MCF 10A (cell line): Measurements from ENCODE around the gene RPUSD2. TPM values are rescaled to one million over a fixed set of nuclear protein-coding genes. Genes with fewer than 3 reads are reported as not detected.

ENCODE experiments used
- BruUV-seq: library from RNA; stranded (reverse); fragments of 400-500 nt; replicated peaks from 2 replicates; lab custom pipeline; 2021; lab: Mats Ljungman, UMichigan
- CTCF ChIA-PET: fragments of 300-600 bp; sonication (Branson Sonifier 250); formaldehyde crosslinking; extraction: SDS; loops from one replicate; lab custom pipeline; 2021; ENCODE audit warnings: antibody characterized with exemption, inconsistent platforms; lab: Yijun Ruan, JAX
- POLR2A ChIA-PET: fragments of 300-600, 350-650 bp; sonication (Branson Sonifier 250); formaldehyde crosslinking; extraction: SDS; loops from one replicate; lab custom pipeline; 2020; ENCODE audit warnings: antibody characterized with exemption, inconsistent platforms; lab: Yijun Ruan, JAX
- DNase-seq: peaks from one replicate; pipeline ENCODE4 v3.0.0-alpha.2; 2018; ENCODE audit not compliant: unreplicated experiment
- H3K27ac Mint-ChIP-seq: one replicate; pipeline ENCODE4 v1.8.0; 2022; ENCODE audit warnings: mild to moderate bottlenecking, low read depth, mixed read lengths; ENCODE audit not compliant: unreplicated experiment
- H3K27me3 Mint-ChIP-seq: one replicate; pipeline ENCODE4 v1.8.0; 2022; ENCODE audit warnings: mixed read lengths; ENCODE audit not compliant: insufficient read depth, unreplicated experiment
- H3K36me3 Mint-ChIP-seq: one replicate; pipeline ENCODE4 v1.8.0; 2022; ENCODE audit warnings: mild to moderate bottlenecking, moderate library complexity, mixed read lengths; ENCODE audit not compliant: insufficient read depth, unreplicated experiment
- H3K4me1 Mint-ChIP-seq: one replicate; pipeline ENCODE4 v1.8.0; 2022; ENCODE audit warnings: mixed read lengths; ENCODE audit not compliant: insufficient read depth, unreplicated experiment
- H3K4me3 Mint-ChIP-seq: one replicate; pipeline ENCODE4 v1.8.0; 2022; ENCODE audit warnings: mild to moderate bottlenecking, moderate library complexity, mixed read lengths; ENCODE audit not compliant: unreplicated experiment
- H3K9me3 Mint-ChIP-seq: one replicate; pipeline ENCODE4 v1.8.0; 2022; ENCODE audit warnings: mixed read lengths; ENCODE audit not compliant: unreplicated experiment
- CTCF ChIP-seq: fragments of 200-600 bp; IDR thresholded peaks from one replicate; pipeline ENCODE4 v1.8.0; 2022; ENCODE audit warnings: antibody characterized with exemption, mild to moderate bottlenecking; ENCODE audit not compliant: unreplicated experiment
- intact Hi-C: fragments of 100-400 bp; cut with micrococcal nuclease; formaldehyde crosslinking; loops from 2 replicates; pipeline ENCODE4 v1.14.1; 2022
- total RNA-seq: library from RNA; stranded (reverse); gene quantifications from 2 replicates; pipeline ENCODE4 v1.2.3, GENCODE V29; 2022

The RPUSD2 gene
- total RNA-seq, 1 experiment from 2014 or later: 13.4 TPM

GRCh38 chr15:40533763-40534364 lies 35.2 kb upstream of the RPUSD2 start:
- Mint-ChIP-seq H3K36me3 (peaks cover 11% of the 10 kb centered on the region), H3K27ac (no peak overlapping the region), H3K4me3 (no peak overlapping the region), H3K27me3 (no peaks in the 10 kb centered on the region), H3K9me3 (no peaks in the 10 kb centered on the region), H3K4me1 (no peaks in the 10 kb centered on the region)
- no peak for TF ChIP-seq CTCF
- no peak for DNase-seq
- BruUV-seq: no TSS peak
- CTCF ChIA-PET: no interaction called here
- intact Hi-C loops: no loop called here
- POLR2A ChIA-PET: no interaction called here

DNA sequence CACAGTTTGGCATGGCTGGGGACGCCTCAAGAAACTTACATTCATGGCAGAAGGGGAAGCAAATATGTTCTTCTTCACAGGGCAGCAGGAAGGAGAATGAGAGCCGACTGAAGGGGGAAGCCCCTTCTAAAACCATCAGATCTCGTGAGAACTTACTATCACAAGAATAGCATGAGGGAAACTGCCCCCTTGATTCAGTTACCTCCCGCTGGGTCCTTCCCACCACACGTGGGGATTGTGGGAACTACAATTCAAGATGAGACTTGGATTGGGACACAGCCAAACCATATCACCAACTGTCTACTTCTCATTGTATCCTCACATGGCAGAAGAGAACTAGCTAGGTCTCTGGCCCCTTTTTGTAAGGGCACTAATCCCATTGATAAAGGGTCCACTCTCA lies 34.7 kb upstream of the RPUSD2 start:
- no peak for TF ChIP-seq CTCF
- Mint-ChIP-seq H3K9me3 (no peaks in the 10 kb centered on the region), H3K27ac (no peak overlapping the region), H3K36me3 (peaks cover 11% of the 10 kb centered on the region), H3K4me1 (no peaks in the 10 kb centered on the region), H3K4me3 (no peak overlapping the region), H3K27me3 (no peaks in the 10 kb centered on the region)
- intact Hi-C loops: no loop called here
- ChIA-PET CTCF (no interaction called here), POLR2A (no interaction called here)
- no peak for DNase-seq
- no TSS peak for BruUV-seq

GRCh38 chr15:40536501-40536900 lies 32.6 kb upstream of the RPUSD2 start:
- ChIA-PET POLR2A (no interaction called here), CTCF (interaction anchor here (0.6 kb wide), 1 partner anchor 293 kb away, joined by 5 read pairs; no protein-coding TSS in a partner anchor)
- H3K27me3 Mint-ChIP-seq: no peaks in the 10 kb centered on the region
- peak; percentile 29 for DNase-seq
- no peaks in the 10 kb centered on the region for H3K9me3 Mint-ChIP-seq
- no peak overlapping the region for H3K4me3 Mint-ChIP-seq
- TF ChIP-seq CTCF: no peak
- peaks cover 11% of the 10 kb centered on the region for H3K36me3 Mint-ChIP-seq
- no peak overlapping the region for H3K27ac Mint-ChIP-seq
- BruUV-seq: no TSS peak
- intact Hi-C loops: no loop called here
- H3K4me1 Mint-ChIP-seq: no peaks in the 10 kb centered on the region

DNA sequence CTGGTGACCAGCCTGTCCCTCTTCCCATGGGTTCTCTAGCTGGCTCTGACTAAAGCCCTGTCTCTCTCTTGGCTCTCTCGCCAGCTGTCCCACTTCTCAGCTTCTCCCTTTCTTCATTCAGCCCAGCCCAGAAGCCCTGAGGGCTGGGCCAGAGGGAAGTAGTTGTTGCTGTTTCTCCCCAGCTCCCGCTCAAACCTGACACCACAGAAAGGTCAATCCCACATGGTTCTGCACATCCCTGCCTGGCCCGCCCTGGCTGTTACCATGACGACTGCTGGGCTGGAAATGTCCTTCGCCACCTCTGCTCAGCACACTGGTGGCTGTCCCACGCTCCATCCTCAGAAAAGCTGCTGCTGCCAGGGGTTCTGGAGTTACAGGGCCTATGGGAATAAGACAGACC lies 30.1 kb upstream of the RPUSD2 start:
- no peak overlapping the region for H3K4me3 Mint-ChIP-seq
- TF ChIP-seq CTCF: no peak
- H3K4me1 Mint-ChIP-seq: no peaks in the 10 kb centered on the region
- intact Hi-C loops: no loop called here
- no TSS peak for BruUV-seq
- no peak overlapping the region for H3K27ac Mint-ChIP-seq
- DNase-seq: no peak
- peaks cover 11% of the 10 kb centered on the region for H3K36me3 Mint-ChIP-seq
- ChIA-PET POLR2A (no interaction called here), CTCF (interaction anchor here (0.7 kb wide), 1 partner anchor 317 kb away, joined by 3 read pairs; no protein-coding TSS in a partner anchor)
- no peaks in the 10 kb centered on the region for H3K9me3 Mint-ChIP-seq
- no peaks in the 10 kb centered on the region for H3K27me3 Mint-ChIP-seq
